ENCODE results near the gene TPM2. TPM values are rescaled to one million over a fixed set of nuclear protein-coding genes. Genes with fewer than 3 reads are reported as not detected.

Gene TPM2
- total RNA-seq, 1 experiment from 2014 or later, result 138 TPM

DNA sequence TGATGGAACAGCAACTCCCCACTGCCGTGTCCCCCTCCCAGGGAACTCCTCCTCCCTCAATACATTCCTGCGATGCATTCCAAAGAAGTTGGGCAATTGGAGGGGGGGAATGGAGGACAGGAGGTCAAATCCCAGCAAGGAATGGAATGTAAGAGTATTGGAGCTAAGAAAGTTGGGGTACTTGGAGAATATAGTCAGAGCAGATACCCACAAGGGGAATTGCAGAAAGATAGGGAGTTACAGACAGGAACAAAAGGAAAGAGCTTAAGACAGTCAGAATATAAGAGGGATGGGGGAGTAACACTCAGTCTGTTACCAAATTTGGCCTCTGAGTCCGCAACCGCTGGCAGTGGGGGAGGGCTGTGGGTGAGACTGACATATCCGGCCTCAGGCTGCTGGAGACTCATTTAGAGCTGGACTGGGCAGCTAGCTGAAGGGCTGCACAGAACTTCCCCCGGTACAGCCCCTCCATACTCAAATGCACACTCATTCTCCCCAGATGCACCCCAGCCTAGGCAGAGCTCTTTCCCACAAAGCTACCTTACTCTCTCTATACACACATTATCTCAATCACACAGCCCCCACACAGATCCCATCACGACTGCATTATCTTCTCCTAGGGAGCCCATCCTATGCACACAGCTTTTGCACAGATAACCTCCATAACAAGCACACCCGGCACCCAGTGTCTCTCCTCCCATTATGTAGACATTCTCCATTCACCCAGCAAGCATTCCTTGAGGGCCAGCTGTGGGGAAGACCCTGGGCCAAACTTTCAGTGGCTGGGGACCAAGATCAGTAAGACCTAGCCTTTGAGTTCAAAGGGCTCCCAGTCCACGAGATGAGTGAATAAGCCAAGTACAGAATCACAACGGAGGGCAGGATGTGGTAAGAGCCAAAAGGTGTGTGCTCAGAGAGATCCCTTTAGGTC lies 38.6 kb upstream of the TPM2 start:
- Mint-ChIP-seq H3K9me3 (ENCODE audit: low read depth, unreplicated experiment) (no peaks in the 10 kb centered on the region), H3K36me3 (ENCODE audit: insufficient read depth, unreplicated experiment) (peaks cover 37% of the 10 kb centered on the region)
- intact Hi-C loops (cut with micrococcal nuclease; ENCODE audit: unreplicated experiment), result no loop called here

DNA sequence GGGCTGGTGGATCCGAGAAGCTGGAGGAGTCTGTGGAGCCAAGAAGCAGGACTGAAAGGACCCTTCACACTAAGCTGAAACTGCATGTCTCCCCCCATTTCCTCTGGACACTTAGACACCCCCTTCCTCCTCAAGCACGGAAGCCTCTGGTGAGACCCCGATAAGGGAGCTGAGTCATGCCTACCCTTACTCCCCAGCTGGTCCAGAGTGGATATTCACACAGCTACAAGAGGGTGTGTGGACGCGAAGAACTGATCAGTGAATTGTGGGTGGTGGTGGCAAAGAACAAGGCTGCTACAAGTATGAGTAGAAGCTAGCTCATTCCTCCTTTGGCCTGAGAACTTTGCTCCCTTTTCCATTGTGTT lies 37.9 kb upstream of the TPM2 start:
- CTCF ChIA-PET, result interaction anchor here (1.0 kb wide), 1 partner anchor 31 kb away, joined by 3 read pairs; no protein-coding TSS in a partner anchor
- Mint-ChIP-seq H3K4me3 (ENCODE audit: low read depth, unreplicated experiment) (no peak overlapping the region), H3K9me3 (ENCODE audit: low read depth, unreplicated experiment) (no peaks in the 10 kb centered on the region), H3K27ac (ENCODE audit: unreplicated experiment) (no peak overlapping the region), H3K36me3 (ENCODE audit: insufficient read depth, unreplicated experiment) (peaks cover 30% of the 10 kb centered on the region), H3K27me3 (ENCODE audit: unreplicated experiment) (no peaks in the 10 kb centered on the region), H3K4me1 (ENCODE audit: low read depth, unreplicated experiment) (no peaks in the 10 kb centered on the region)
- DNase-seq, result no peak
- TF ChIP-seq, protein P1, sequence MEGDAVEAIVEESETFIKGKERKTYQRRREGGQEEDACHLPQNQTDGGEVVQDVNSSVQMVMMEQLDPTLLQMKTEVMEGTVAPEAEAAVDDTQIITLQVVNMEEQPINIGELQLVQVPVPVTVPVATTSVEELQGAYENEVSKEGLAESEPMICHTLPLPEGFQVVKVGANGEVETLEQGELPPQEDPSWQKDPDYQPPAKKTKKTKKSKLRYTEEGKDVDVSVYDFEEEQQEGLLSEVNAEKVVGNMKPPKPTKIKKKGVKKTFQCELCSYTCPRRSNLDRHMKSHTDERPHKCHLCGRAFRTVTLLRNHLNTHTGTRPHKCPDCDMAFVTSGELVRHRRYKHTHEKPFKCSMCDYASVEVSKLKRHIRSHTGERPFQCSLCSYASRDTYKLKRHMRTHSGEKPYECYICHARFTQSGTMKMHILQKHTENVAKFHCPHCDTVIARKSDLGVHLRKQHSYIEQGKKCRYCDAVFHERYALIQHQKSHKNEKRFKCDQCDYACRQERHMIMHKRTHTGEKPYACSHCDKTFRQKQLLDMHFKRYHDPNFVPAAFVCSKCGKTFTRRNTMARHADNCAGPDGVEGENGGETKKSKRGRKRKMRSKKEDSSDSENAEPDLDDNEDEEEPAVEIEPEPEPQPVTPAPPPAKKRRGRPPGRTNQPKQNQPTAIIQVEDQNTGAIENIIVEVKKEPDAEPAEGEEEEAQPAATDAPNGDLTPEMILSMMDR (IDR thresholded peaks at IDR 0.05; ENCODE audit: unreplicated experiment), result no peak
- intact Hi-C loops (cut with micrococcal nuclease; ENCODE audit: unreplicated experiment), result no loop called here
- BruUV-seq (replicated peaks), result no TSS peak

More for the DNA sequence above, 38.6 kb upstream of the TPM2 start:
- no TSS peak for BruUV-seq (replicated peaks)
- CTCF ChIA-PET, result interaction anchor here (0.6 to 1.0 kb wide), 2 partner anchors 31 to 32 kb away, joined by 3 to 5 read pairs; no protein-coding TSS in a partner anchor
- Mint-ChIP-seq H3K4me1 (ENCODE audit: low read depth, unreplicated experiment) (no peaks in the 10 kb centered on the region), H3K4me3 (ENCODE audit: low read depth, unreplicated experiment) (no peak overlapping the region), H3K27ac (ENCODE audit: unreplicated experiment) (no peak overlapping the region), H3K27me3 (ENCODE audit: unreplicated experiment) (no peaks in the 10 kb centered on the region)
- TF ChIP-seq, protein P1 (IDR thresholded peaks at IDR 0.05; ENCODE audit: unreplicated experiment), result no peak
- DNase-seq, result no peak

DNA sequence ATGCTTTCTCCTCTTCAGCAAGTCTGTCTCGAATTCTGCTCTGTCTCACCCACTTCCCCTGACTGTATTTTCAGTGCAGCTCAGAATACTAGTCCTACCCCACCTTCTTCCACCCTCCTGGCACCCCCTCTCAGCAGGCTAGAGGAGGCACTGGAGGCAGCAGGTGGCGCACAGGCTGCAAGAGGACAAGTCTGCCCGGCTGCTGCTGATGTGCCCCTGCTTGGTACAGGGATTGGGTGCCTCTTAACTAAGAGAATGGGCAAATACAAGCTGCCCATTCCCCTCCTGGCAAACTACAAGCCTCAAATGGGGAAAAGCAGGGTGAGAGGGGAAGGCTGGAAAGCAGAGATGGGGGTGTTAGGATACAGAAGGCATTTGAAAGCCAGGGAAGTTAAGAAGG lies 37.2 kb upstream of the TPM2 start:
- intact Hi-C loops (cut with micrococcal nuclease; ENCODE audit: unreplicated experiment), result no loop called here
- Mint-ChIP-seq H3K9me3 (ENCODE audit: low read depth, unreplicated experiment) (no peaks in the 10 kb centered on the region), H3K27me3 (ENCODE audit: unreplicated experiment) (no peaks in the 10 kb centered on the region), H3K4me3 (ENCODE audit: low read depth, unreplicated experiment) (no peak overlapping the region), H3K27ac (ENCODE audit: unreplicated experiment) (no peak overlapping the region), H3K36me3 (ENCODE audit: insufficient read depth, unreplicated experiment) (peaks cover 23% of the 10 kb centered on the region), H3K4me1 (ENCODE audit: low read depth, unreplicated experiment) (no peaks in the 10 kb centered on the region)
- CTCF ChIA-PET, result no interaction called here
- no peak for DNase-seq
- BruUV-seq (replicated peaks), result no TSS peak
- TF ChIP-seq, protein P1 (IDR thresholded peaks at IDR 0.05; ENCODE audit: unreplicated experiment), result no peak

DNA sequence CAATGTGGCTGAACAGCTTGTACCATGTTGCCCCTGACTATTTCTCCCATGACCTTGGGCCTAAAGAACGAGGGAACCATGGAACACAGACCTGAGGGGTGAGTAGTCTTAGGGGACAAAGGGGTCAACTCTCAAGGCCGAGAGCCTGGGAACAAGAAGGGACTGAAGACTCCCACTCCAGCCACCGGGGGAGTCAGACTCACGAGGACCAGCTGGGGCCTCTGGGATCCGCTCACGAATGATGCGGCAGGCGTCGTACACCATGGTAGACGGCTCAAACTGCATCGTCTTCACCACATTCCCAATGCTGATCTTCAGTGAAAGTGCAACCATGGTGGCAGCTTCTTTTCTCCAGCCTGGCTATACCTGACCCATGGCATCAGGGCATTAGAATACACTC lies 35.6 kb upstream of the TPM2 start:
- no peaks in the 10 kb centered on the region for H3K9me3 Mint-ChIP-seq (ENCODE audit: low read depth, unreplicated experiment)
- no peaks in the 10 kb centered on the region for H3K27me3 Mint-ChIP-seq (ENCODE audit: unreplicated experiment)
- no peaks in the 10 kb centered on the region for H3K4me1 Mint-ChIP-seq (ENCODE audit: low read depth, unreplicated experiment)
- no peak overlapping the region for H3K4me3 Mint-ChIP-seq (ENCODE audit: low read depth, unreplicated experiment)
- CTCF ChIA-PET, result no interaction called here
- no TSS peak for BruUV-seq (replicated peaks)
- H3K27ac Mint-ChIP-seq (ENCODE audit: unreplicated experiment), result no peak overlapping the region
- no peak for DNase-seq
- intact Hi-C loops (cut with micrococcal nuclease; ENCODE audit: unreplicated experiment), result no loop called here
- TF ChIP-seq, protein P1 (IDR thresholded peaks at IDR 0.05; ENCODE audit: unreplicated experiment), result no peak
- peaks cover 14% of the 10 kb centered on the region for H3K36me3 Mint-ChIP-seq (ENCODE audit: insufficient read depth, unreplicated experiment)
